ELF-1 (cell line): Measurements from ENCODE around the gene EXOC6B.

Experiments used
- DNase-seq: peaks from one replicate; pipeline ENCODE4 v3.0.0-alpha.2; 2016; ENCODE audit warnings: low read depth, low spot score

Gene EXOC6B

GRCh38 chr2:72134997-72135800 lies 690.6 kb downstream of the EXOC6B start:
- DNase-seq, result no peak

- no peak for DNase-seq
These were observed 691.3 kb downstream of the EXOC6B start for GRCh38 chr2:72134408-72134996.

- DNase-seq, result no peak
These were observed 692.0 kb downstream of the EXOC6B start for GRCh38 chr2:72133721-72134407.

GRCh38 chr2:72132981-72133720 lies 692.7 kb downstream of the EXOC6B start:
- DNase-seq, result no peak

GRCh38 chr2:72131916-72132841 lies 693.7 kb downstream of the EXOC6B start:
- DNase-seq, result peak; percentile 0

GRCh38 chr2:72131371-72131891 lies 694.4 kb downstream of the EXOC6B start:
- no peak for DNase-seq

GRCh38 chr2:72130659-72131360 lies 695.0 kb downstream of the EXOC6B start:
- DNase-seq, result no peak

- DNase-seq, result no peak
These were observed 696.0 kb downstream of the EXOC6B start for GRCh38 chr2:72129681-72130340.

GRCh38 chr2:72128843-72129227 lies 697.0 kb downstream of the EXOC6B start:
- DNase-seq, result no peak

GRCh38 chr2:72128059-72128842 lies 697.6 kb downstream of the EXOC6B start:
- DNase-seq, result no peak

- DNase-seq, result no peak
These were observed 698.3 kb downstream of the EXOC6B start for GRCh38 chr2:72127401-72128058.

- DNase-seq, result no peak
These were observed 699.4 kb downstream of the EXOC6B start for GRCh38 chr2:72126186-72127100.
